ENCODE measurements around the gene MELTF.

- no peak for TF ChIP-seq YY1 (IDR thresholded peaks at IDR 0.05; ENCODE audit: insufficient read depth, insufficient read length)
- TF ChIP-seq ZNF274 (IDR thresholded peaks at IDR 0.05; ENCODE audit: low read depth, low read length) = no peak
These were observed 37.1 kb downstream of the MELTF start for GRCh38 chr3:196992461-196993065.

Data from NT2/D1 (cell line).